Measurements from ENCODE around the gene CYRIA. TPM values are rescaled to one million over a fixed set of nuclear protein-coding genes. Genes with fewer than 3 reads are reported as not detected.

CYRIA gene
- total RNA-seq, 1 donor from 2014 or later = 0.91 TPM

GRCh38 chr2:16686641-16687040 lies 21.0 kb upstream of the CYRIA start:
- Mint-ChIP-seq H3K4me3 (ENCODE audit: low read depth) (no peak overlapping the region), H3K36me3 (ENCODE audit: insufficient read depth) (no peaks in the 10 kb centered on the region), H3K27ac (no peak overlapping the region), H3K4me1 (ENCODE audit: low read depth) (no peaks in the 10 kb centered on the region), H3K27me3 (peaks cover 18% of the 10 kb centered on the region), H3K9me3 (ENCODE audit: low read depth) (no peaks in the 10 kb centered on the region)
- TF ChIP-seq CTCF (IDR thresholded peaks at IDR 0.05; ENCODE audit: unreplicated experiment) = no peak
- no peak for DNase-seq (ENCODE audit: low spot score, unreplicated experiment)

GRCh38 chr2:16685340-16685715 lies 19.7 kb upstream of the CYRIA start:
- Mint-ChIP-seq H3K27ac (no peak overlapping the region), H3K36me3 (ENCODE audit: insufficient read depth) (no peaks in the 10 kb centered on the region), H3K4me3 (ENCODE audit: low read depth) (no peak overlapping the region), H3K4me1 (ENCODE audit: low read depth) (no peaks in the 10 kb centered on the region), H3K9me3 (ENCODE audit: low read depth) (no peaks in the 10 kb centered on the region), H3K27me3 (peaks cover 18% of the 10 kb centered on the region)
- DNase-seq (ENCODE audit: low spot score, unreplicated experiment) = no peak
- TF ChIP-seq CTCF (IDR thresholded peaks at IDR 0.05; ENCODE audit: unreplicated experiment) = no peak

- no peak overlapping the region for H3K4me3 Mint-ChIP-seq (ENCODE audit: low read depth)
- H3K27me3 Mint-ChIP-seq = peaks cover 18% of the 10 kb centered on the region
- TF ChIP-seq CTCF (IDR thresholded peaks at IDR 0.05; ENCODE audit: unreplicated experiment) = no peak
- H3K36me3 Mint-ChIP-seq (ENCODE audit: insufficient read depth) = no peaks in the 10 kb centered on the region
- H3K27ac Mint-ChIP-seq = no peak overlapping the region
- no peaks in the 10 kb centered on the region for H3K9me3 Mint-ChIP-seq (ENCODE audit: low read depth)
- DNase-seq (ENCODE audit: low spot score, unreplicated experiment) = no peak
- H3K4me1 Mint-ChIP-seq (ENCODE audit: low read depth) = no peaks in the 10 kb centered on the region
Measured at GRCh38 chr2:16684676-16685339, 19.2 kb upstream of the CYRIA start.

- DNase-seq (ENCODE audit: low spot score, unreplicated experiment) = no peak
- no peak overlapping the region for H3K27ac Mint-ChIP-seq
- no peaks in the 10 kb centered on the region for H3K4me1 Mint-ChIP-seq (ENCODE audit: low read depth)
- no peaks in the 10 kb centered on the region for H3K9me3 Mint-ChIP-seq (ENCODE audit: low read depth)
- no peak for TF ChIP-seq CTCF (IDR thresholded peaks at IDR 0.05; ENCODE audit: unreplicated experiment)
- no peaks in the 10 kb centered on the region for H3K36me3 Mint-ChIP-seq (ENCODE audit: insufficient read depth)
- H3K4me3 Mint-ChIP-seq (ENCODE audit: low read depth) = no peak overlapping the region
- H3K27me3 Mint-ChIP-seq = peaks cover 18% of the 10 kb centered on the region
Measured at GRCh38 chr2:16683576-16683975, 17.9 kb upstream of the CYRIA start.

GRCh38 chr2:16682431-16683118 lies 16.9 kb upstream of the CYRIA start:
- Mint-ChIP-seq H3K27ac (no peak overlapping the region), H3K27me3 (peaks cover 15% of the 10 kb centered on the region), H3K36me3 (ENCODE audit: insufficient read depth) (no peaks in the 10 kb centered on the region), H3K4me1 (ENCODE audit: low read depth) (no peaks in the 10 kb centered on the region), H3K4me3 (ENCODE audit: low read depth) (no peak overlapping the region), H3K9me3 (ENCODE audit: low read depth) (peaks cover 5% of the 10 kb centered on the region)
- no peak for TF ChIP-seq CTCF (IDR thresholded peaks at IDR 0.05; ENCODE audit: unreplicated experiment)
- no peak for DNase-seq (ENCODE audit: low spot score, unreplicated experiment)
